Vagina (tissue), 2 donors: Measurements from ENCODE around the gene NLGN1. TPM values are rescaled to one million over a fixed set of nuclear protein-coding genes. Genes with fewer than 3 reads are reported as not detected.

ENCODE experiments used
- DNase-seq, 2 donors: peaks; one replicate each; pipeline ENCODE4 v3.0.0-alpha.2; 2017; ENCODE audit errors: extremely low spot score in 2 of 2
- H3K27ac ChIP-seq: fragments of 200-600 bp; sonication (generic); one replicate; pipeline ENCODE4 v1.5.1; 2019
- H3K27me3 ChIP-seq: fragments of 200-600 bp; sonication (generic); one replicate; pipeline ENCODE4 v1.5.1; 2019
- H3K36me3 ChIP-seq, 2 donors: fragments of 200-600 bp; sonication (generic); one replicate each; pipeline ENCODE4 v1.5.1; 2017 to 2019
- H3K4me1 ChIP-seq: fragments of 200-600 bp; sonication (generic); one replicate; pipeline ENCODE4 v1.5.1; 2019
- H3K4me3 ChIP-seq, 2 donors: fragments of 200-600 bp; sonication (generic); 1 replicate in 1 of 2; 2 replicates in 1 of 2; pipeline ENCODE4 v1.5.1; 2016 to 2019
- H3K9me3 ChIP-seq: fragments of 200-600 bp; sonication (generic); one replicate; pipeline ENCODE4 v1.5.1; 2019
- CTCF ChIP-seq, 3 experiments: fragments of 450-650 bp in 2 of 3; fragments of 200-600 bp in 1 of 3; sonication (generic) in 1 of 3; IDR thresholded peaks; one replicate each; pipeline ENCODE4 v1.5.1; 2017 to 2019; ENCODE audit warnings: antibody characterized with exemption in 3 of 3, mild to moderate bottlenecking in 2 of 3, moderate library complexity in 2 of 3
- POLR2A ChIP-seq, 2 donors: fragments of 450-650 bp; IDR thresholded peaks; one replicate each; pipeline ENCODE4 v1.6.1; 2017; ENCODE audit warnings: antibody characterized with exemption in 2 of 2, mild to moderate bottlenecking in 2 of 2, moderate library complexity in 2 of 2
- POLR2AphosphoS5 ChIP-seq, 2 donors: sonication (generic); formaldehyde crosslinking; IDR thresholded peaks; one replicate each; pipeline ENCODE4 v1.9.0; 2017; ENCODE audit warnings: antibody characterized with exemption in 2 of 2, mild to moderate bottlenecking in 2 of 2, low read depth in 1 of 2; ENCODE audit not compliant: insufficient read depth in 1 of 2
- intact Hi-C: fragments of 100-400 bp; cut with DNase I; formaldehyde crosslinking; loops from one replicate; pipeline ENCODE4 v1.15.1; 2023
- total RNA-seq: library from RNA; depleted of rRNA; stranded (reverse); fragments of >200 nt; gene quantifications from one replicate; pipeline ENCODE4 v1.2.3, GENCODE V29; 2016

The NLGN1 gene
- total RNA-seq, 1 donor from 2014 or later: 4.7 TPM

- Histone ChIP-seq H3K9me3 (no peaks in the 10 kb centered on the region), H3K4me3 (no peak overlapping the region), H3K4me1 (no peaks in the 10 kb centered on the region), H3K36me3 (no peaks in the 10 kb centered on the region), H3K27ac (no peak overlapping the region), H3K27me3 (no peaks in the 10 kb centered on the region)
- TF ChIP-seq CTCF (IDR thresholded peaks at IDR 0.05) (no peak), POLR2A (IDR thresholded peaks at IDR 0.05) (no peak), POLR2AphosphoS5 (IDR thresholded peaks at IDR 0.05; ENCODE audit: insufficient read depth in 1 of 2, low read depth in 1 of 2) (no peak)
- intact Hi-C loops: no loop called here
- DNase-seq: no peak
Observed at GRCh38 chr3:174046311-174046710, 648.8 kb downstream of the NLGN1 start.

GRCh38 chr3:174049472-174049871 lies 651.9 kb downstream of the NLGN1 start:
- no peak for DNase-seq
- TF ChIP-seq POLR2A (IDR thresholded peaks at IDR 0.05) (no peak), POLR2AphosphoS5 (IDR thresholded peaks at IDR 0.05; ENCODE audit: insufficient read depth in 1 of 2, low read depth in 1 of 2) (no peak), CTCF (IDR thresholded peaks at IDR 0.05) (no peak)
- Histone ChIP-seq H3K27ac (no peak overlapping the region), H3K4me1 (no peaks in the 10 kb centered on the region), H3K9me3 (no peaks in the 10 kb centered on the region), H3K27me3 (no peaks in the 10 kb centered on the region), H3K4me3 (no peak overlapping the region), H3K36me3 (no peaks in the 10 kb centered on the region)
- intact Hi-C loops: no loop called here

- no peak overlapping the region for H3K4me3 ChIP-seq
- H3K4me1 ChIP-seq: no peaks in the 10 kb centered on the region
- no peaks in the 10 kb centered on the region for H3K36me3 ChIP-seq
- no peaks in the 10 kb centered on the region for H3K9me3 ChIP-seq
- TF ChIP-seq POLR2A (IDR thresholded peaks at IDR 0.05): no peak
- TF ChIP-seq CTCF (IDR thresholded peaks at IDR 0.05): no peak
- no peak for TF ChIP-seq POLR2AphosphoS5 (IDR thresholded peaks at IDR 0.05; ENCODE audit: insufficient read depth in 1 of 2, low read depth in 1 of 2)
- intact Hi-C loops: no loop called here
- no peak overlapping the region for H3K27ac ChIP-seq
- H3K27me3 ChIP-seq: no peaks in the 10 kb centered on the region
- no peak for DNase-seq
Observed at GRCh38 chr3:174051191-174051590, 653.6 kb downstream of the NLGN1 start.

GRCh38 chr3:174058804-174059203 lies 661.3 kb downstream of the NLGN1 start:
- TF ChIP-seq CTCF (IDR thresholded peaks at IDR 0.05): no peak
- no peak for TF ChIP-seq POLR2AphosphoS5 (IDR thresholded peaks at IDR 0.05; ENCODE audit: insufficient read depth in 1 of 2, low read depth in 1 of 2)
- TF ChIP-seq POLR2A (IDR thresholded peaks at IDR 0.05): no peak
- Histone ChIP-seq H3K9me3 (no peaks in the 10 kb centered on the region), H3K4me3 (no peak overlapping the region), H3K36me3 (no peaks in the 10 kb centered on the region), H3K27ac (no peak overlapping the region), H3K27me3 (no peaks in the 10 kb centered on the region), H3K4me1 (no peaks in the 10 kb centered on the region)
- intact Hi-C loops: no loop called here
- no peak for DNase-seq

- no peak for TF ChIP-seq POLR2A (IDR thresholded peaks at IDR 0.05)
- TF ChIP-seq POLR2AphosphoS5 (IDR thresholded peaks at IDR 0.05; ENCODE audit: insufficient read depth in 1 of 2, low read depth in 1 of 2): no peak
- no peak for TF ChIP-seq CTCF (IDR thresholded peaks at IDR 0.05)
Observed at GRCh38 chr3:174060431-174060830, 662.9 kb downstream of the NLGN1 start.

More at GRCh38 chr3:174060431-174060830, 662.9 kb downstream of the NLGN1 start:
- DNase-seq: no peak
- Histone ChIP-seq H3K27ac (no peak overlapping the region), H3K9me3 (no peaks in the 10 kb centered on the region), H3K36me3 (no peaks in the 10 kb centered on the region), H3K4me3 (no peak overlapping the region), H3K27me3 (no peaks in the 10 kb centered on the region), H3K4me1 (no peaks in the 10 kb centered on the region)
- intact Hi-C loops: no loop called here
